ENCODE data around the gene HYAL2. TPM values are rescaled to one million over a fixed set of nuclear protein-coding genes. Genes with fewer than 3 reads are reported as not detected.

The HYAL2 gene
- total and polyA plus RNA-seq, 7 donors = 8.6 to 62.6 (median 42.4) TPM

GRCh38 chr3:50275996-50276761 lies 46.4 kb downstream of the HYAL2 start:
- DNase-seq = no peak
- no peak for TF ChIP-seq POLR2A (IDR thresholded peaks at IDR 0.05)
- TF ChIP-seq CTCF (IDR thresholded peaks at IDR 0.05) = no peak
- no peak for TF ChIP-seq EP300 (IDR thresholded peaks at IDR 0.05)
- no peak for TF ChIP-seq POLR2AphosphoS5 (IDR thresholded peaks at IDR 0.05)
- intact Hi-C loops (cut with DNase I) = no loop called here
- 47 to 85% methylated on average over 79 of the region's 79 CpGs for WGBS, 2 donors
- Histone ChIP-seq H3K4me3 (no peak overlapping the region), H3K4me1 (peaks cover 0 to 31% (median 20%) of the 10 kb centered on the region in 4 donors), H3K9me3 (no peaks in the 10 kb centered on the region), H3K27me3 (peaks cover 0 to 21% (median 0%) of the 10 kb centered on the region in 3 donors), H3K36me3 (peaks cover 0 to 11% (median 0%) of the 10 kb centered on the region in 4 donors), H3K27ac (no peak overlapping the region)

GRCh38 chr3:50275141-50275995 lies 47.2 kb downstream of the HYAL2 start:
- peak; percentile 64 for DNase-seq
- TF ChIP-seq POLR2AphosphoS5 (IDR thresholded peaks at IDR 0.05) (no peak), EP300 (IDR thresholded peaks at IDR 0.05) (no peak), CTCF (IDR thresholded peaks at IDR 0.05) (no peak), POLR2A (IDR thresholded peaks at IDR 0.05) (no peak)
- H3K9me3 ChIP-seq = no peaks in the 10 kb centered on the region
- intact Hi-C loops (cut with DNase I) = no loop called here
- no peak overlapping the region for H3K27ac ChIP-seq
- H3K4me3 ChIP-seq = no peak overlapping the region
- peaks cover 0 to 21% (median 0%) of the 10 kb centered on the region in 3 donors for H3K27me3 ChIP-seq
- peaks cover 0 to 11% (median 0%) of the 10 kb centered on the region in 4 donors for H3K36me3 ChIP-seq
- H3K4me1 ChIP-seq = peaks cover 0 to 33% (median 20%) of the 10 kb centered on the region in 4 donors
- WGBS, 2 donors = 46 to 80% methylated on average over 65 of the region's 65 CpGs

GRCh38 chr3:50274371-50275104 lies 48.0 kb downstream of the HYAL2 start:
- TF ChIP-seq CTCF (IDR thresholded peaks at IDR 0.05) (peak; percentile 40 to 68 (median 64)), POLR2AphosphoS5 (IDR thresholded peaks at IDR 0.05) (peak in 1 of 4 donors; percentile 17), EP300 (IDR thresholded peaks at IDR 0.05) (no peak)
- Histone ChIP-seq H3K9me3 (no peaks in the 10 kb centered on the region), H3K4me3 (no peak overlapping the region), H3K4me1 (peaks cover 0 to 41% (median 27%) of the 10 kb centered on the region in 4 donors), H3K27me3 (peaks cover 0 to 21% (median 0%) of the 10 kb centered on the region in 3 donors), H3K36me3 (peaks cover 0 to 11% (median 0%) of the 10 kb centered on the region in 4 donors), H3K27ac (no peak overlapping the region)
- 37 to 45% methylated on average over 26 of the region's 26 CpGs for whole genome bisulfite sequencing, 2 donors
- intact Hi-C loops (cut with DNase I) = no loop called here
- peak; percentile 80 for DNase-seq

DNA sequence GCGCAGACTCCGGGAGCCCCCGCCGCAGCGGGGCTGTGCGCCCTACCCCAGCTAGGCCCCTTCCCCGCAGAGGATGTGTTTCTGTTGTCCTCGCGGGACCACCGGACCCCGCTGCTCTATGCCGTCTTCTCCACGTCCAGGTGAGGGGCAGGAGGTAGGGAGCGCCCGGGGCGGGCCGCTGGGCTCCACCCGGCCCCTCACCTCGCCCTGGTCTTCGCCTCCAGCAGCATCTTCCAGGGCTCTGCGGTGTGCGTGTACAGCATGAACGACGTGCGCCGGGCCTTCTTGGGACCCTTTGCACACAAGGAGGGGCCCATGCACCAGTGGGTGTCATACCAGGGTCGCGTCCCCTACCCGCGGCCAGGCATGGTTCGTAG lies 48.9 kb downstream of the HYAL2 start:
- intact Hi-C loops (cut with DNase I) = loop anchor here (1.0 to 2.0 kb wide), 3 partner anchors 13 to 81 kb away; no protein-coding TSS in a partner anchor
- peaks cover 0 to 41% (median 32%) of the 10 kb centered on the region in 4 donors for H3K4me1 ChIP-seq
- peaks cover 0 to 11% (median 0%) of the 10 kb centered on the region in 4 donors for H3K36me3 ChIP-seq
- DNase-seq = peak; percentile 67
- TF ChIP-seq POLR2A (IDR thresholded peaks at IDR 0.05) (no peak), POLR2AphosphoS5 (IDR thresholded peaks at IDR 0.05) (no peak), EP300 (IDR thresholded peaks at IDR 0.05) (no peak), CTCF (IDR thresholded peaks at IDR 0.05) (no peak)
- peak overlapping the region in 3 of 4 donors; percentile 33 to 65 (median 48) for H3K27ac ChIP-seq
- WGBS, 2 donors = 56 to 73% methylated on average over 31 of the region's 31 CpGs
- peaks cover 0 to 21% (median 0%) of the 10 kb centered on the region in 3 donors for H3K27me3 ChIP-seq
- H3K4me3 ChIP-seq = peak overlapping the region in 2 of 4 donors; percentile 35 to 45
- no peaks in the 10 kb centered on the region for H3K9me3 ChIP-seq

Measured in sigmoid colon (tissue), 7 donors.